ENCODE results near the gene ZDHHC14. TPM values are rescaled to one million over a fixed set of nuclear protein-coding genes. Genes with fewer than 3 reads are reported as not detected.

Gene ZDHHC14
- total and polyA plus RNA-seq, 2 experiments from 2014 or later, result 3.0 to 7.4 TPM

- TF ChIP-seq CREB1 (CRISPR knock-in tag; IDR thresholded peaks at IDR 0.05; ENCODE audit: low read depth) (no peak), ZNF114 (CRISPR knock-in tag; IDR thresholded peaks at IDR 0.05) (no peak), POLR2AphosphoS5 (IDR thresholded peaks at IDR 0.05; ENCODE audit: low read depth) (no peak), EZH2 (IDR thresholded peaks at IDR 0.05; ENCODE audit: low read depth, unreplicated experiment) (no peak), ZNF331 (CRISPR knock-in tag; IDR thresholded peaks at IDR 0.05; ENCODE audit: low read depth) (no peak), JUNB (IDR thresholded peaks at IDR 0.05; ENCODE audit: unreplicated experiment) (no peak), EZH2phosphoT487 (IDR thresholded peaks at IDR 0.05; ENCODE audit: unreplicated experiment) (no peak), STAT1 (IDR thresholded peaks at IDR 0.05; ENCODE audit: unreplicated experiment) (no peak), ZNF462 (CRISPR knock-in tag; IDR thresholded peaks at IDR 0.05) (no peak)
Measured at GRCh38 chr6:157637516-157637915, 256.5 kb downstream of the ZDHHC14 start (continued).

- DNase-seq (ENCODE audit: low spot score), result no peak
- no peaks in the 10 kb centered on the region for H3F3A ChIP-seq (replicated peaks; ENCODE audit: low read depth)
- no peak for ATAC-seq
- no peaks in the 10 kb centered on the region for H3K9me3 Mint-ChIP-seq
- no peaks in the 10 kb centered on the region for H4K20me1 ChIP-seq (replicated peaks; ENCODE audit: insufficient read depth)
- H3K4me1 ChIP-seq (ENCODE audit: insufficient read depth), result no peaks in the 10 kb centered on the region
- no peak overlapping the region for H3K4me3 Mint-ChIP-seq
- peaks cover 15% of the 10 kb centered on the region for H3K27me3 Mint-ChIP-seq (ENCODE audit: insufficient read depth, low read depth, poor library complexity)
- no peaks in the 10 kb centered on the region for H3K36me3 ChIP-seq (ENCODE audit: insufficient read depth)
- H3K9me2 ChIP-seq (ENCODE audit: insufficient read depth), result no peaks in the 10 kb centered on the region
- H3K27ac ChIP-seq (ENCODE audit: low read depth), result no peak overlapping the region
- H3K27me3 ChIP-seq (ENCODE audit: insufficient read depth), result no peaks in the 10 kb centered on the region
- no peaks in the 10 kb centered on the region for H3K79me2 ChIP-seq (replicated peaks; ENCODE audit: insufficient read depth)
- no peak overlapping the region for H3K4me3 ChIP-seq
- no peak overlapping the region for H3K27ac Mint-ChIP-seq
- H3K4me1 Mint-ChIP-seq, result peaks cover 5% of the 10 kb centered on the region
- H3K4me2 ChIP-seq, result no peak overlapping the region
- H2AFZ ChIP-seq, result no peak overlapping the region
- no peaks in the 10 kb centered on the region; the same call in 2 of the 3 replicates for H3K36me3 Mint-ChIP-seq (ENCODE audit: low read depth)
- no peak for TF ChIP-seq REST (IDR thresholded peaks at IDR 0.05; ENCODE audit: unreplicated experiment)
- TF ChIP-seq ZNF331 (CRISPR knock-in tag; IDR thresholded peaks at IDR 0.05; ENCODE audit: low read depth), result no peak
- TF ChIP-seq CREB1 (CRISPR knock-in tag; IDR thresholded peaks at IDR 0.05; ENCODE audit: low read depth), result no peak
- TF ChIP-seq EZH2 (IDR thresholded peaks at IDR 0.05; ENCODE audit: low read depth, unreplicated experiment), result no peak
- TF ChIP-seq JUNB (IDR thresholded peaks at IDR 0.05; ENCODE audit: unreplicated experiment), result no peak
Measured at GRCh38 chr6:157637941-157638662, 257.1 kb downstream of the ZDHHC14 start.
